IMR-90 (cell line): ENCODE data around the gene OR10Z1.

Experiments
- CTCF ChIP-seq: conservative IDR thresholded peaks from 2 replicates; pipeline ENCODE4 v1.5.1; 2012; ENCODE audit warnings: mild to moderate bottlenecking, low read depth, low read length, improper control_type of control experiment
- FOS ChIP-seq: fragments of 150-350 bp; IDR thresholded peaks from 2 replicates; pipeline ENCODE4 v1.6.1; 2016; ENCODE audit warnings: low read depth, low read length
- MAFK ChIP-seq: IDR thresholded peaks from 2 replicates; pipeline ENCODE4 v1.6.1; 2012; ENCODE audit warnings: low read depth, low read length, improper control_type of control experiment
- MAZ ChIP-seq: IDR thresholded peaks from 2 replicates; pipeline ENCODE4 v1.6.1; 2012; ENCODE audit warnings: low read depth, mild to moderate bottlenecking, low read length, improper control_type of control experiment, moderate library complexity, borderline replicate concordance
- MXI1 ChIP-seq: IDR thresholded peaks from 2 replicates; pipeline ENCODE4 v1.6.1; 2012; ENCODE audit warnings: low read depth, mild to moderate bottlenecking, low read length, moderate library complexity, borderline replicate concordance
- NFE2L2 ChIP-seq: fragments of 150-350 bp; IDR thresholded peaks from 2 replicates; pipeline ENCODE4 v1.6.1; 2016; ENCODE audit warnings: low read depth, mild to moderate bottlenecking, low read length
- POLR2A ChIP-seq: IDR thresholded peaks from 2 replicates; pipeline ENCODE4 v1.6.1; 2012; ENCODE audit warnings: mild to moderate bottlenecking, low read depth, low read length
- RAD21 ChIP-seq: IDR thresholded peaks from 2 replicates; pipeline ENCODE4 v1.6.1; 2012; ENCODE audit warnings: low read length, improper control_type of control experiment
- RCOR1 ChIP-seq: IDR thresholded peaks from 2 replicates; pipeline ENCODE4 v1.6.1; 2012; ENCODE audit warnings: mild to moderate bottlenecking, low read length, improper control_type of control experiment; ENCODE audit not compliant: insufficient replicate concordance
- SMC3 ChIP-seq: fragments of 150-350 bp; IDR thresholded peaks from 2 replicates; pipeline ENCODE4 v1.6.1; 2016; ENCODE audit warnings: low read depth, mild to moderate bottlenecking, antibody characterized with exemption, low read length, moderate library complexity

- no peak for TF ChIP-seq POLR2A
- no peak for TF ChIP-seq CTCF
- no peak for TF ChIP-seq RCOR1
- no peak for TF ChIP-seq FOS
- TF ChIP-seq MXI1, result no peak
- no peak for TF ChIP-seq NFE2L2
- no peak for TF ChIP-seq MAZ
- no peak for TF ChIP-seq SMC3
- TF ChIP-seq RAD21, result no peak
- no peak for TF ChIP-seq MAFK
These were observed 2.2 kb downstream of the OR10Z1 start for GRCh38 chr1:158607296-158607695.
